Suppressor macrophage (primary cell): Measurements from ENCODE around the gene PAGE2B.
A peak's percentile ranks its signal among the peaks of the same experiment; 100 is the strongest.
"Not testable (repeated sequence)": the region's sequence is repeated elsewhere in the genome, so short reads cannot be mapped to it uniquely, and the experiment has no call there.

Experiments
- DNase-seq, 4 experiments: peaks; one replicate each; pipeline ENCODE4 v3.0.0-alpha.2; 2020 to 2022
- total RNA-seq, 17 experiments: gene quantifications; one replicate each; lab custom pipeline; 2026; ENCODE audit warnings: mixed read lengths in 6 of 17, inconsistent platforms in 3 of 17; lab: John Stamatoyannopoulos, UW

PAGE2B gene
- total RNA-seq: 0 to 0.11 (median 0) reads per million in 17 experiments

GRCh38 chrX:55074851-55075467, at the start of gene PAGE2B:
TSS of gene PAGE2B (plus strand) at chrX:55075030. CDS start at chrX:55076042, 1,012 bp downstream.
- no peak for DNase-seq

GRCh38 chrX:55026143-55026542, 48.7 kb upstream of the PAGE2B start:
- DNase-seq: no peak

GRCh38 chrX:55026840-55027239, 48.0 kb upstream of the PAGE2B start:
- DNase-seq: no peak

- DNase-seq: no peak
Observed at GRCh38 chrX:55028040-55028439, 46.8 kb upstream of the PAGE2B start.

GRCh38 chrX:55028611-55029010, 46.2 kb upstream of the PAGE2B start:
- DNase-seq: no peak

- DNase-seq: no peak
Observed at GRCh38 chrX:55029291-55029690, 45.5 kb upstream of the PAGE2B start.

- no peak for DNase-seq
Observed at GRCh38 chrX:55030271-55031205, 44.3 kb upstream of the PAGE2B start, which contains the start of gene ALAS2. TSS of gene ALAS2 (minus strand) at chrX:55030977. CDS start at chrX:55026000, 4,977 bp downstream.

GRCh38 chrX:55033429-55033828, 41.4 kb upstream of the PAGE2B start:
- DNase-seq: no peak

GRCh38 chrX:55039471-55039870, 35.4 kb upstream of the PAGE2B start:
- DNase-seq: no peak

- DNase-seq: no peak
Observed at GRCh38 chrX:55041514-55041913, 33.3 kb upstream of the PAGE2B start.

- DNase-seq: not testable (repeated sequence)
Observed at GRCh38 chrX:55050599-55050998, 24.2 kb upstream of the PAGE2B start.

GRCh38 chrX:55056820-55057674, 17.8 kb upstream of the PAGE2B start:
- DNase-seq: peak in 3 of 4 experiments; percentile 3 to 33 (median 4)

GRCh38 chrX:55057675-55058249, 17.1 kb upstream of the PAGE2B start:
- peak; percentile 20 to 47 (median 36) for DNase-seq

- not testable (repeated sequence) for DNase-seq
Observed at GRCh38 chrX:55067180-55067579, 7.7 kb upstream of the PAGE2B start.

GRCh38 chrX:55072286-55072685, 2.5 kb upstream of the PAGE2B start:
- DNase-seq: no peak

GRCh38 chrX:55088795-55089489, 14.1 kb downstream of the PAGE2B start, which contains the start of gene PAGE2:
TSS of gene PAGE2 (plus strand) at chrX:55089018. CDS start at chrX:55090021, 1,003 bp downstream.
- DNase-seq: no peak

- no peak for DNase-seq
Observed at GRCh38 chrX:55098691-55099090, 23.9 kb downstream of the PAGE2B start.

GRCh38 chrX:55099162-55099561, 24.3 kb downstream of the PAGE2B start:
- DNase-seq: no peak

- no peak for DNase-seq
Observed at GRCh38 chrX:55102754-55103153, 27.9 kb downstream of the PAGE2B start.

- no peak for DNase-seq
Observed at GRCh38 chrX:55107262-55107661, 32.4 kb downstream of the PAGE2B start.

- no peak for DNase-seq
Observed at GRCh38 chrX:55107911-55108310, 33.1 kb downstream of the PAGE2B start.
